Stimulated activated CD4-positive, alpha-beta T cell treated with anti-CD3 and anti-CD28 coated beads, Interleukin-12 subunit alpha, Interleukin-12 subunit beta, amount 100 ng/mL, for 24 hours (primary cell): ENCODE measurements around the gene ZAR1L.
"Not testable (repeated sequence)": the region's sequence is repeated elsewhere in the genome, so short reads cannot be mapped to it uniquely, and the experiment has no call there.

Experiments used
- DNase-seq, 2 experiments: peaks; one replicate each; pipeline ENCODE4 v3.0.0-alpha.2; 2020; ENCODE audit warnings: low read depth in 2 of 2

Gene ZAR1L, protein sequence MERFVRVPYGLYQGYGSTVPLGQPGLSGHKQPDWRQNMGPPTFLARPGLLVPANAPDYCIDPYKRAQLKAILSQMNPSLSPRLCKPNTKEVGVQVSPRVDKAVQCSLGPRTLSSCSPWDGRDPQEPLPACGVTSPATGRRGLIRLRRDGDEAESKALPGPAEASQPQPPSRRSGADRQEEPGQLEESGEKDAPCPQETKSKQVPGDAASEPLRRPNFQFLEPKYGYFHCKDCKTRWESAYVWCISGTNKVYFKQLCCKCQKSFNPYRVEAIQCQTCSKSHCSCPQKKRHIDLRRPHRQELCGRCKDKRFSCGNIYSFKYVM

DNA sequence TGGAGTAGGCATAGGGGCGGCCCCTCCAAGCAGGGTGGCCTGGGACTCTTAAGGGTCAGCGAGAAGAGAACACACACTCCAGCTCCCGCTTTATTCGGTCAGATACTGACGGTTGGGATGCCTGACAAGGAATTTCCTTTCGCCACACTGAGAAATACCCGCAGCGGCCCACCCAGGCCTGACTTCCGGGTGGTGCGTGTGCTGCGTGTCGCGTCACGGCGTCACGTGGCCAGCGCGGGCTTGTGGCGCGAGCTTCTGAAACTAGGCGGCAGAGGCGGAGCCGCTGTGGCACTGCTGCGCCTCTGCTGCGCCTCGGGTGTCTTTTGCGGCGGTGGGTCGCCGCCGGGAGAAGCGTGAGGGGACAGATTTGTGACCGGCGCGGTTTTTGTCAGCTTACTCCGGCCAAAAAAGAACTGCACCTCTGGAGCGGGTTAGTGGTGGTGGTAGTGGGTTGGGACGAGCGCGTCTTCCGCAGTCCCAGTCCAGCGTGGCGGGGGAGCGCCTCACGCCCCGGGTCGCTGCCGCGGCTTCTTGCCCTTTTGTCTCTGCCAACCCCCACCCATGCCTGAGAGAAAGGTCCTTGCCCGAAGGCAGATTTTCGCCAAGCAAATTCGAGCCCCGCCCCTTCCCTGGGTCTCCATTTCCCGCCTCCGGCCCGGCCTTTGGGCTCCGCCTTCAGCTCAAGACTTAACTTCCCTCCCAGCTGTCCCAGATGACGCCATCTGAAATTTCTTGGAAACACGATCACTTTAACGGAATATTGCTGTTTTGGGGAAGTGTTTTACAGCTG lies at the start of gene ZAR1L, which contains the start of gene BRCA2:
TSS of gene ZAR1L (minus strand) at position 126 of the 790 bp plus-strand sequence. CDS start 3,438 bp downstream, outside the sequence.
TSS of gene BRCA2 (plus strand) at position 271 of the 790 bp plus-strand sequence. CDS start 953 bp downstream, outside the sequence.
- peak; percentile 74 to 81 for DNase-seq

DNA sequence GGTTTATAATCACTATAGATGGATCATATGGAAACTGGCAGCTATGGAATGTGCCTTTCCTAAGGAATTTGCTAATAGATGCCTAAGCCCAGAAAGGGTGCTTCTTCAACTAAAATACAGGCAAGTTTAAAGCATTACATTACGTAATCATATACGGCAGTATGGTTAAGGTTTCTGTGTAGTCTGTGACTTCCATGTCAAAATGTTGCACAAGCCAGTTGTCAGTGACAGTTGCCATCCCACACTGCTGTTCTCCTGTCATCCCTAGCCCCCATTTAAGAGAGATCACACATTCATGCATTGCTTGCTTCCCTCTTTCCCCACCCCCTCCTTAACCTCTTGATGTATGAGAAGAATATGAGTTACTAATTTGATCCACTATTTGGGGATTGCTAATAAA lies 47.4 kb upstream of the ZAR1L start:
- DNase-seq = no peak

- DNase-seq = not testable (repeated sequence)
These were observed 40.8 kb upstream of the ZAR1L start for GRCh38 chr13:32355935-32356334.

- no peak for DNase-seq
These were observed 38.9 kb upstream of the ZAR1L start for GRCh38 chr13:32354040-32354439.

DNA sequence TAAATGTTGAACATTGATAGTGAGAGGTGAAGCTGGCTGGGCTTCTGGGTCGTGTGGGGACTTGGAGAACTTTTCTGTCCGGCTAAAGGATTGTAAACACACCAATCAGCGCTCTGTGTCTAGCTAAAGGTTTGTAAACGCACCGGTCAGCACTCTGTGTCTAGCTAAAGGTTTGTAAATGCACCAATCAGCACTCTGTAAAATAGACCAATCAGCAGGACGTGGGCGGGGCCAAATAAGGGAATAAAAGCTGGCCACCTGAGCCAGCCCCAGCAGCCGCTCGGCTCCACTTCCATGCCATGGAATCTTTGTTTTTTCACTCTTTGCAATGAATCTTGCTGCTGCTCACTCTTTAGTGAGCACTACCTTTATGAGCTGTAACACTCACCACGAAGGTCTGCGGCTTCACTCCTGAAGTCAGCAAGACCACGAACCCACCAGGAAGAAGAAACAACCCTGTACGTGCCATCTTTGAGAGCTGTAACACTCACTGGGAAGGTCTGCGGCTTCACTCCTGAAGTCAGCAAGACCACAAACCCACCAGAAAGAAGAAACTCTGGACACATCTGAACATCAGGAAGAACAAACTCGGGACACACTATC lies 35.8 kb upstream of the ZAR1L start:
- not testable (repeated sequence) for DNase-seq

DNA sequence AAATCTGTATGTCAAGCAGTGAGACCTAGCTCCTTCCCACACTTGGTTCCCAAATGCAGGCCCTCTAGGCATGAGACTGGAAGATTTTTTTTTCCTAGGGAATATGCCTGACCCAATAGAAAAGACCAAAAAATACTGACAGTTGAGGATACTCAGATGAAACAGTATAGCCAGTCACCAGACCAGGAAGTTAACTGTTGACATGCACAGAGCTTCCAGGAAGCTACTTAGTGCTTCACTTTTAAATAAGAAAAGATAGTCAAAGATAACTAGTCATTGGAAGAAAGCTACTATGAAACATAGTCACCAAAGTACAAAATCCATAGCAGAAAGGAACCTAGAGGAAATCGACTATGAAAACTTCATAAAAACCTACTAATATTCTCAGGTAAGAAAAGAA lies 32.5 kb upstream of the ZAR1L start:
- DNase-seq = no peak

DNA sequence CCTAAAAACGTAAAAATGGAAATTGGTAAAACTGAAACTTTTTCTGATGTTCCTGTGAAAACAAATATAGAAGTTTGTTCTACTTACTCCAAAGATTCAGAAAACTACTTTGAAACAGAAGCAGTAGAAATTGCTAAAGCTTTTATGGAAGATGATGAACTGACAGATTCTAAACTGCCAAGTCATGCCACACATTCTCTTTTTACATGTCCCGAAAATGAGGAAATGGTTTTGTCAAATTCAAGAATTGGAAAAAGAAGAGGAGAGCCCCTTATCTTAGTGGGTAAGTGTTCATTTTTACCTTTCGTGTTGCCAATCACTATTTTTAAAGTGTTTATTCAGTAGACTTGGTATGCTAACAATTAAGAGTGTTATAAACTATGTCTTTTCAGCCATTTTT lies 25.8 kb upstream of the ZAR1L start:
- DNase-seq = no peak

GRCh38 chr13:32334671-32335070 lies 19.5 kb upstream of the ZAR1L start:
- no peak for DNase-seq

DNA sequence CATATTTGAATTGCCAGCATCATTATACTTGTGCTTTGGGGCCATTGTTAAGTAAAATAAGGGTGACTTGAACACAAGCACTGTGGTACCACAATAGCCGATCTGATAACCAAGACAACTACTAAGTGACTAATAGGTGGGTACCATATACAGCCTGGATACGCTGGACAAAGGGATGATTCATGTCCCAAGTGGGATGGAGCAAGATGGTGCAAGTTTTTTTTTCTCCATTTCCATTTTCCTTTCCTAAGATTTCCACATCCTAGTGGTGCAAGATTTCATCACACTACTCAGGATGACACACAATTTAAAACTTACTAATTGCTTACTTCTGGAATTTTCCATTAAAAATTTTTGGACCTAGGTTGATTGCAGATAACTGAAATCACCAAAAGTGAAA lies 15.3 kb upstream of the ZAR1L start:
- DNase-seq = no peak

- no peak for DNase-seq
These were observed 8.7 kb upstream of the ZAR1L start for GRCh38 chr13:32323912-32324311.

GRCh38 chr13:32320528-32320927 lies 5.4 kb upstream of the ZAR1L start:
- DNase-seq = no peak

- DNase-seq = no peak
These were observed 2.7 kb upstream of the ZAR1L start for GRCh38 chr13:32317716-32318465.

- no peak for DNase-seq
These were observed 1.3 kb upstream of the ZAR1L start for GRCh38 chr13:32316501-32316900.

GRCh38 chr13:32316028-32316339 lies 821 bp upstream of the ZAR1L start:
- no peak for DNase-seq

GRCh38 chr13:32314271-32315237 lies 609 bp downstream of the ZAR1L start:
- DNase-seq = peak; percentile 18 to 31

DNA sequence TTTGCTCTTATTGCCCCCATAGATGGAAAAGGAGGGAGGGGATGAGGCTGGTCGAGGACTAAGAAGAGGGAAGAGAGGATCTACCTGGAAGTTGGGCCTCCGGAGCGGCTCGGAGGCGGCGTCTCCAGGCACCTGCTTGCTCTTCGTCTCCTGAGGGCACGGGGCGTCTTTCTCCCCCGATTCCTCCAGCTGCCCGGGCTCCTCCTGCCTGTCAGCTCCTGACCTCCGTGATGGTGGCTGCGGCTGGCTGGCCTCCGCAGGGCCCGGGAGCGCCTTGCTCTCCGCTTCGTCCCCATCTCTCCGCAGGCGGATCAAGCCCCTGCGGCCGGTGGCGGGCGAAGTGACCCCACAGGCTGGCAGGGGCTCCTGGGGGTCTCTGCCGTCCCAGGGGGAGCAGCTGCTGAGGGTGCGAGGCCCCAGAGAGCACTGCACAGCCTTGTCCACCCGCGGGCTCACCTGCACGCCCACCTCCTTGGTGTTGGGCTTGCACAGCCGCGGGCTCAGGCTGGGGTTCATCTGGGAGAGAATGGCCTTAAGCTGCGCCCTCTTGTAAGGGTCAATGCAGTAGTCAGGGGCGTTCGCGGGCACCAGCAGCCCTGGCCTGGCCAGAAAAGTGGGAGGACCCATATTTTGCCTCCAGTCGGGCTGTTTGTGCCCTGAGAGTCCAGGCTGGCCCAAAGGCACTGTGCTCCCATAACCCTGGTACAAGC lies 3.8 kb downstream of the ZAR1L start:
- no peak for DNase-seq

DNA sequence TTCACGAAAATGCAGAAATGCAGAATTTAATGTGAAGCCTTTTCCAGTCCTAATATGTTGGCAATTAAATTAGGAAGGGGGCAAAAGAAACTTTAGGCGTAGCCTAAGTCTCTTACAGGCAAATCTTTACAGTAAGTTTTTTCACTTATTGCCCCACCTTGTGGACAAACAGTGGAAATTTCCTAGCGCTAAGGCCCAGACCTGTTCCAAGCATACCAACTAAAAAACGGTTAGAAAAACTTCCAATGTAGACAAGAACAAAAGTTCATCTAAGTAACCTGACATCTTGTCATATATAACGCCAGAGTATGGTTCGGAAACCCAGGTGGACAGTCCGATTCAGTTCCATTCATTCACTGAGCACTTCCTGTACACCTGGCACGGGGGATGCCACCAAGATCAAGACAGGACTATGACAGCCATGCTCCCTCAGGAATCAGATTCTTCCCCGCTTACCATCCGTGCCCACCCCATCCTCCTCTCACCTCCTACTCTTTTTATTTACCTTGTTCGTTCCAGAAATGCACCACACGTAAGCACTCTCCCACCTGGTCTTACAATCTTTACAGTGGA lies 4.9 kb downstream of the ZAR1L start:
- DNase-seq = no peak

DNA sequence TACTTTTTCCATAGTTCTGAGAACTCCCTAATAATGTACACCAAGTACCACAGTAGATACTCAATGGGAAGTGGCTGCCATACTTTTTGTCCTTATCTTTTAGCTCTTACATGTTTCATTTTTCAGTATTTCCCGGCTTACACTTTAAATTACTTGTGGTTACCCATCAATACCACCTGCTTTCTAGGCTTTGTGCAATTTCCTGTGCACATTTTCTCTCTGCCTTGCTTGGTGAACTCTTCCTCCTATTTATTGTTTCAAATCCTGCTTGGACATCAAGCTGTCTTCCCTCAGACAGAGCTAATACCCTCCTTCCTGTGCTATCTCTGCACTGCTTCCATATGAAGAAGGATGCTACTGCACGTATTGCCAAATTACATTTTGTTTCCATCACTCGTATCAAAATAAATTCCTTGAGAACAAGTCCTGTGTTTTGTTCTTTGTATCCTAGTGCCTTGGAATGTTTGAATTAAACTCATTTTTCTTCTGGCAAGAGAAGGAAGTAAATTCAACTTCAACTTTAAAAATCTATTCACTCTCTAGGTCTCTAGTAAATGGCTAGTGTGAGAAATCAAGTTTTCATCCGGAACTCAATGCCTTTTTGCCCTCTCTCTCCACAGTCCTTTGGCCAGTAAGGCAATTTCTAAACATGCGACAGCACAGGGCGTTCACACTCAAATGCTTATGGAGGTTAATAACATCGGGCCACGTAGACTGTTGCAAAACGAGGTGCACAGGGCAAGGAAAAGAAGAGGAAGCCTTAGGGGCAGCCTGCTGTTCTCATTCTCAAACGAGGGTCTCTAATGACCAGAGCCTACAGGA lies 5.6 kb downstream of the ZAR1L start:
- DNase-seq = no peak

- DNase-seq = no peak
These were observed 9.5 kb downstream of the ZAR1L start for GRCh38 chr13:32305646-32306045.
